ENCODE measurements around the gene XRCC6.
"Not testable (repeated sequence)": the region's sequence is repeated elsewhere in the genome, so short reads cannot be mapped to it uniquely, and the experiment has no call there.

Gene XRCC6

GRCh38 chr22:41654322-41654721 is 33.2 kb downstream of the XRCC6 start:
- no peak for DNase-seq

- DNase-seq: no peak
Measured at GRCh38 chr22:41656556-41656955, 35.5 kb downstream of the XRCC6 start.

- no peak for DNase-seq
Measured at GRCh38 chr22:41657709-41658108, 36.6 kb downstream of the XRCC6 start.

DNA sequence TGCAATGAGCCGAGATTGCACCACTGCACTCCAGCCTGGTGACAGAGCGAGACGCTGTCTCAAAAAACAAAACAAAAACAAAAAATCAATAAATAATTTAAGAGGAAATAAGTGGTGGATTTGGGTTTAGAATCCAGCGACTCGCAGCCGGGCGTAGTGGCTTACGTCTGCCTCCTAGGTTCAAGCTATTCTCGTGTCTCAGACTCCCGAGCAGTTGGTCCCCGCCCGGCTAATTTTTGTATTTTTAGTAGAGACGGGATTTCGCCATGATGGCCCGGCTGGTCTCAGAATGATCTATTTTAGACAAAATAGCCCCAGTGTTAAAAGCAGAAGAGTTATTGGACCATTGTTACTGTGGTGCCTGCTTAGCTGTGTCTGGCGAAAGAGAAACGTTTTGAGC is 37.8 kb downstream of the XRCC6 start:
- DNase-seq: no peak

DNA sequence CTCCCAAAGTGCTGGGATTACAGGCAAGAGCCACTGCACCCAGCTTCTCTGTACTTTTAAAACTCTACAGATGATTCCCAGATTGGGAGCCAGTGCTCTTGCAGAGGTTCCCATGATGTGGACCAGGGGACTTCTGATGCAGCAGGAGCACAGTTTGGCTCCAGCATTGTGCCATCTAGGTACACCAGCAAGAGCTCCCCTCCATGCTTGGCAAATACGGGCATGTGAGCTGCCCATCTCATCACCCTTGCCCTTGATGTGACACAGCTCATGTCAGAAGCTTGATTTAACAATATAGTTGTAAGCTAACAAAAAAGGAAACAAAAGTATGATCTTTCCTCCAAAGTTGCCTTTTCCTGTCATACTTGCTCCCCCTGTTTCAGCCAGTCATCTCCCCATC is 38.8 kb downstream of the XRCC6 start:
- no peak for DNase-seq

- DNase-seq: no peak
Measured at GRCh38 chr22:41660416-41660815, 39.3 kb downstream of the XRCC6 start.

DNA sequence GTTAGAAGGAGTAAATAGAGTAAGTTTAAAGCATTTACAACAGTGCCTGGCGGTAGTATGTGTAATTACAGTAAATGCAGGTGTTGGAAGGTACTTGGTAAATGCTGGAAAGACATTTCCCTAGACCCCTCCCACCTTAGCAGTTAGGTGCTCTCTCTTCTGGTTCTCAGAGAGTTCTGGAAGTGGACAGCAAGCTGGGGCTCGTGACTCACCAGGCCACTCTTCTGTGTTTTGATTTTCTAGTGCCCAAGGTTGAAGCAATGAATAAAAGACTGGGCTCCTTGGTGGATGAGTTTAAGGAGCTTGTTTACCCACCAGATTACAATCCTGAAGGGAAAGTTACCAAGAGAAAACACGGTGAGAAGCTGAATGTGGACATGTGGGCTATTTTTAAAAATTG is 40.0 kb downstream of the XRCC6 start:
- DNase-seq: no peak

DNA sequence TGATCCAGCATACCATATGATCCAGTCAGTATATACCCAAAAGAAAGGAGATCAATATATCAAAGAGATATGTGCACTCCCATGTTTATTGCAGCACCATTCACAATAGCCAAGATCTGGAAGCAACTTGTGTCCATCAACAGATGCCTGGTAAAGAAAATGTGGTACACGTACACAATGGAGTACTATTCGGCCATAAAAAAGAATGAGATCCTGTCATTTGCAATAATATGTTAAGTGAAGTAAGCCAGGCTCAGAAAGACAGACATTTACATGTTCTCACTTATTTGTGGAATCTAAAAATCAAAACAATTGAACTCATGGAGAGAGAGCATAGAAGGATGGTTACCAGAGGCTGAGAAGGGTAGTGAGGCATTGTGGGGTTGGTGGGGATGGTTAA is 40.6 kb downstream of the XRCC6 start:
- DNase-seq: no peak

DNA sequence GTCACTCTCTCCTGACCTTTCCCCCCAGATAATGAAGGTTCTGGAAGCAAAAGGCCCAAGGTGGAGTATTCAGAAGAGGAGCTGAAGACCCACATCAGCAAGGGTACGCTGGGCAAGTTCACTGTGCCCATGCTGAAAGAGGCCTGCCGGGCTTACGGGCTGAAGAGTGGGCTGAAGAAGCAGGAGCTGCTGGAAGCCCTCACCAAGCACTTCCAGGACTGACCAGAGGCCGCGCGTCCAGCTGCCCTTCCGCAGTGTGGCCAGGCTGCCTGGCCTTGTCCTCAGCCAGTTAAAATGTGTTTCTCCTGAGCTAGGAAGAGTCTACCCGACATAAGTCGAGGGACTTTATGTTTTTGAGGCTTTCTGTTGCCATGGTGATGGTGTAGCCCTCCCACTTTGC is 42.5 kb downstream of the XRCC6 start:
- not testable (repeated sequence) for DNase-seq

DNA sequence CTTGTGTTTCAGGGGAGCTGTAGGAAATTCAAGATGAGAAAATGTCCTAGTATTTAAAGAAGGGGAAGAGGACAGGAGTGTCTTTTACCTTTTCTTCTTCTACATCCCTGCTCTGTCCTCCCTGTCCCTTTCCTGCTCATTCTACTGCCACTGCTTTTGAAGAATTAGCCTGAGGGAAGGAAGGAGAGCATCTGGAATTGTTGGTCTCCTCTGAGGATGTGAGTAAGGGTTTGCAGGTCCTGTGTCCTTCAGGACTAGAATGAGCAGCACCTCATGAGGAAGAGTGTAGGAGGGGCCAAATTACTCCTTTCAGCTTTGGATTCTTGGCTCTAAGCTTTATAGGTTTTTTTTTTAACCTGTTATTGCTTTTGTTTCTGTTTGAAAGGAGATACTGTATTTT is 43.4 kb downstream of the XRCC6 start:
- no peak for DNase-seq

- no peak for DNase-seq
Measured at GRCh38 chr22:41664951-41665350, 43.9 kb downstream of the XRCC6 start.

DNA sequence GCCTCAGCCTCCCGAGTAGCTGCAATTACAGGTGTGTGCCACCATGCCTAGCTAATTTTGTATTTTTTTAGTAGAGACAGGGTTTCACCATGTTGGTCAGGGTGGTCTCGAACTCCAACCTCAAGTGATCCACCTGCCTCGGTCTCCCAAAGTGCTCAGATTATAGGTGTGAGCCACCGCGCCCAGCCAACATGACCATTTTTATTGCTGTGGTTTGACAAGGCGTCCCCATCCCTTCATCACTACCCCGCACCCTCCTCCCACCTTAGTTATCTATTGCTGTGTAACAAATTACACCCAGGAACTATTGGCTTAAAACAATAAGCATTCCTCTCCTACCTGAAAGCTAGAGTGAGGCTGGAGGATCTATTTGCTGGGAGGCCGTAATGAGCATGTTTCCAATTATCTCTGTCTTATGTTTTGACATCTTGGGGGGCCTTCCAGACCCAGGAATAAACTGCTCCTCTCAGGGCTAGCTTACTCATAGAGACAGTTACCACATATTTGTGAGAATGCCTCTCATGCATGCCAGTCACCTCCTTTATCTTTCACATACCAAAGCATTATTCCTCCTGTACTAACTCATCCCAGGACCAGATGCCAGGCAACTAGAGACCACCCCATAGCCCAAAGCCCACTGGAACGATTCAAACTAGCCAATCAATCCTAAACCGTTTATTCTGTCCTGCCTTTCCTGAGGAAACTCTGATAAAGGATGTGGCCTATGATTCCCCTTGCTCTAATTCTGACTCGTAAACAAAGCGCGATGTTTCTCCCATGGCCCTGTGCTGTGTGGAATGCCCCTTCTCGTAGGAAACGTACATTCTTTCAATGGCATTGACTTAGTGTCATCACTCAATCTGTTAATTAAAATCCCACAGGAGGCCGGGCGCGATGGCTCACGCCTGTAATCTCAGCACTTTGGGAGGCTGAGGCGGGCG is 48.1 kb downstream of the XRCC6 start:
- DNase-seq: no peak

DNA sequence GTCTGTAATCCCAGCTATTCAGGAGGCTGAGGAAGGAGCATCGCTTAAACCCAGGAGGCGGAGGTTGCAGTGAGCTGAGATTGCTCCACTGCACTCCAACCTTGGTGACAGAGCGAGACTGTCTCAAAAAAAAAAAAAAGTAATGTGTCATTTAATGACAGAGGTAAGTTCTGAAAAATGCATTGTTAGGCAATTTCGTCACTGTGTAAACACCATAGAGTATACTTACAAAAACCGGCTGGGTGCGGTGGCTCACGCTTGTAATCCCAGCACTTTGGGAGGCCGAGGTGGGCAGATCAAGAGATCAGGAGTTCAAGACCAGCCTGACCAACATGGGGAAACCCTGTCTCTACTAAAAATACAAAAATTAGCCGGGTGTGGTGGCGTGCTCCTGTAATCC is 51.0 kb downstream of the XRCC6 start:
- DNase-seq: not testable (repeated sequence)

DNA sequence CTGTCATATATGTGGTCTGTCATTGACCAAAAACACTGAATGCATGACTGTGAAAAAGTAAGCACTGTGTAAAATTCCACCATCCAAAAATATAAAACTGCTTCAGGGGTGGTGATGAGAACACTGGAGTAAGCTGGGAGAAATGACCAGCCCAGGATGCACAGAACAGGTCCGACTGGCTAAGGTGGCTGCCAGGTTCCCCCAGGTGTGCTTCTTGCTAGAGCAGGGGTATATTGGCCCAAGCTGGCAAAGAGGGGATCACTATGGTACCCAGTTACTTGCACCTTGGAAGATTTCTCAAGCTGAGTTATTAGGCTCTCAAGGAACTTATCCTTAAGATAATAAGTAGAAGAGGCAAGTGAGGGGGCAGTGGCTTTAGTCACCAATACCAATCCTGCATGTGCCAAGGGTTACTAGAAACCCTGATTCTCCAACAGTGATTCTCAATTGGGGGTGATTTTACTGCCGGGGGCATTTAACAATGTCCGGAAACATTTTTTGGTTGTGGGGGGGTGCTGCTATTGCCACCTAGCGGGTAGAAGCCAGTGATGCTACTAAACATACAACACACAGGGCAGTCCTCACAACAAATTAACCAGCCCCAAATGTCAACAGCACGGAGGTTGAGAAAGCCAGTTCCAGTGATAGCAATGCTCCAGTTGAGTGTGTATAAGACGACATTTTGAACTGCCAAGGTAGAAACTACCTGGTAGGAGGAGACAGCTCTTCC is 51.9 kb downstream of the XRCC6 start:
- DNase-seq: no peak

DNA sequence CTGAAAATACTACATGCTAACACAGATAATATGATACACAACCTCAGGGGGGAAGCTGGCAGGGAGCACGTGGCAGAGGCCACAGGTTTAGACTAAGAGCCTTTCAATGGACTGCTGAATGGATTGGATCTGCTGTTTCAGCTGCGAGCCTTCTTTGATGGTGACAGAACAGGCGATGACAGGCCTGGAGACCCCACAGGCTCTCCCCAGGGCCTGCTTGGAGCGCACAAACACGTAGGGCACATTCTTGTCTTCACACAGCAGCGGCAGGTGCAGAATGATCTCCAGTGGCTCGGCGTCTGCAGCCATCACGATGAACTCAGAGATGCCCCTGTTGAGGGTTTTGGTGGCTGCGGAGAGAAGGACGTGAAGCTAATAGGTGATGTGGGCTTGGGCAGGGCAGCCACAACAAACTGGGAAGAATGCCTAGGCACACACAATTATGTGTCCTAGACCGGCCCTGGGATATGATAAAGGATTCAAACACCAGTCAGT is 53.8 kb downstream of the XRCC6 start:
- no peak for DNase-seq

DNA sequence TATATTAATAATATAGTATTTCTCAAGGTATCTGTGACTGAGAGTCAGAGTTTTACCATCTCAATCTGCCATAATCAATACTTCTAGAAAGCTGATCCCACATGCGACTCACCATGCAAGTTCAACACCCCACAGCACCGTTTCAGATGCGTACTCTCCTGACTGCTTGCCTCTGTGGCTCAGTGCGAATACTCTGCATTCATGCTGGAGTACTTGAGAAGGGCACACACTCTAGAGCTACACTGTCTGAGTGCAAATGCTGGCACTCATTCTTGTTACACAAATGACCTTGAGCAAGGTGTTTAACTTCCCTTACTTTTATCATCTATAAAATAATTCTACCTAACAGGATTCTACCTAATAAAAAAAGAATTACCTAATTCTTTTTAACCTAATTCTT is 55.0 kb downstream of the XRCC6 start:
- no peak for DNase-seq

- DNase-seq: no peak
Measured at GRCh38 chr22:41681616-41682015, 60.5 kb downstream of the XRCC6 start.

GRCh38 chr22:41682033-41682807 is 61.1 kb downstream of the XRCC6 start:
- peak; percentile 84 for DNase-seq

GRCh38 chr22:41683052-41683451 is 62.0 kb downstream of the XRCC6 start:
- DNase-seq: no peak

GRCh38 chr22:41683616-41684015 is 62.5 kb downstream of the XRCC6 start:
- no peak for DNase-seq

GRCh38 chr22:41684194-41684593 is 63.1 kb downstream of the XRCC6 start:
- no peak for DNase-seq

DNA sequence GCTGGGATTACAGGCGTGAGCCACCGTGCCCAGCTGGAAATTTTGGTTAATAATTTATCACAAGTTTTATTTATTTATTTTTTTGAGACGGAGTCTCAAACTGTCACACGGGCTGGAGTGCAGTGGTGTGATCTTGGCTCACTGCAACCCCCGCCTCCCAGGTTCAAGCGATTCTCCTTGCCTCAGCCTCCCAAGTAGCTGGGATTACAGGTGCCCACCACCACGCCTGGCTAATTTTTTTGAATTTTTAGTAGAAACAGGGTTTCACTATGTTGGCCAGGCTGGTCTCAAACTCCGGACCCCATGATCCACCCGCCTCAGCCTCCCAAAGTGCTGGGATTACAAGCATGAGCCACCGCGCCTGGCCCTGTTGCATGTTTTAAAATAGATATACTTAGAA is 65.8 kb downstream of the XRCC6 start:
- not testable (repeated sequence) for DNase-seq

DNA sequence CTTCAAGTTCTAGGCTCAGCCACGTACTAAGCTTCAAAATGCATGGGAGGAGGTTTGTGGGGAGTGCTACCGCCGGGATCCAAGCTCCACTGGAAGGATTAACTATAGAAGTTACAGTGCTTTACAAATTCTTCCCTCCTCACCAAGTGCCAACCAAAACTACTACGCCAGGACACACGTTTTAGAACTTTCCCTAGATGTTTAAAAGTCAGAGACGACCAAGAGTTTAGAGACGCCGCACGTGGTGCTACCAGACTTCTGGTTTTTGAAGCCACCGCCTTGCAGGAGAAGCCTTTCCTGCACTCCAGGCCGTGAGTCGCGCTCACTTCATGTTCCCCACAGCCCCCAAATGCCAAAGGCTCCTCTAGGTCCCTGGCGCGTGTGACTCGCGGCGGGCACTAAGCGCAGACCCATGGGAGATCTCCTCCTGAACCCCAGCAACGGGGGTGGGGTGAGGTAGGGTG is 66.8 kb downstream of the XRCC6 start:
- DNase-seq: peak; percentile 21

All from stimulated activated CD4-positive, alpha-beta T cell treated with anti-CD3 and anti-CD28 coated beads, Interleukin-4, amount 100 ng/mL, for 1 hour (primary cell).